Loucy (cell line): ENCODE measurements around the gene MRNIP.

Experiments
- H2AFZ ChIP-seq: fragments of 200-600 bp; sonication (generic); 2 replicates; pipeline ENCODE4 v1.6.0; 2016; ENCODE audit warnings: antibody characterized with exemption, mild to moderate bottlenecking, low read length, moderate library complexity
- H3F3A ChIP-seq: fragments of 200-600 bp; 2 replicates; pipeline ENCODE4 v1.6.0; 2016; ENCODE audit warnings: antibody characterized with exemption, low read depth, mild to moderate bottlenecking
- H3K27me3 ChIP-seq: fragments of 200-600 bp; sonication (generic); 2 replicates; pipeline ENCODE4 v1.6.1; 2014; ENCODE audit warnings: low read length, mild to moderate bottlenecking; ENCODE audit not compliant: insufficient read depth, poor library complexity, severe bottlenecking
- H3K36me3 ChIP-seq: fragments of 200-600 bp; sonication (generic); 2 replicates; pipeline ENCODE4 v1.6.1; 2016; ENCODE audit warnings: low read length; ENCODE audit not compliant: insufficient read depth
- H3K4me1 ChIP-seq: fragments of 200-600 bp; sonication (generic); 2 replicates; pipeline ENCODE4 v1.5.1; 2014; ENCODE audit warnings: low read length, mild to moderate bottlenecking; ENCODE audit not compliant: insufficient read depth, poor library complexity, severe bottlenecking
- H3K4me2 ChIP-seq: fragments of 200-600 bp; sonication (generic); 2 replicates; pipeline ENCODE4 v1.6.0; 2014; ENCODE audit warnings: antibody characterized with exemption, low read length, low read depth, mild to moderate bottlenecking; ENCODE audit not compliant: poor library complexity, severe bottlenecking
- H3K4me3 ChIP-seq: fragments of 200-600 bp; sonication (generic); 2 replicates; pipeline ENCODE4 v1.5.1; 2014; ENCODE audit warnings: low read length, mild to moderate bottlenecking, mixed read lengths; ENCODE audit not compliant: poor library complexity, severe bottlenecking
- H3K79me2 ChIP-seq: fragments of 200-600 bp; sonication (generic); 2 replicates; pipeline ENCODE4 v1.6.1; 2014; ENCODE audit warnings: low read length; ENCODE audit not compliant: insufficient read depth
- H3K9ac ChIP-seq: fragments of 200-600 bp; sonication (generic); 2 replicates; pipeline ENCODE4 v1.6.0; 2014; ENCODE audit warnings: mild to moderate bottlenecking, low read depth, low read length, moderate library complexity; ENCODE audit not compliant: poor library complexity, severe bottlenecking
- H3K9me2 ChIP-seq: fragments of 200-600 bp; sonication (generic); replicated peaks from 2 replicates; pipeline ENCODE4 v1.6.1; 2016; ENCODE audit warnings: low read depth, low read length, mixed read lengths
- H3K9me3 ChIP-seq: fragments of 200-600 bp; sonication (generic); 2 replicates; pipeline ENCODE4 v1.6.1; 2014; ENCODE audit warnings: mild to moderate bottlenecking, antibody characterized with exemption, low read length, low read depth; ENCODE audit not compliant: insufficient read depth
- H4K20me1 ChIP-seq: fragments of 200-600 bp; sonication (generic); 2 replicates; pipeline ENCODE4 v1.6.0; 2014; ENCODE audit warnings: antibody characterized with exemption, low read length, mild to moderate bottlenecking; ENCODE audit not compliant: insufficient read depth, poor library complexity, severe bottlenecking
- CTCF ChIP-seq: fragments of 200-600 bp; sonication (generic); conservative IDR thresholded peaks from 2 replicates; pipeline ENCODE4 v1.5.1; 2014; ENCODE audit warnings: mild to moderate bottlenecking, antibody characterized with exemption, low read length
- EZH2phosphoT487 ChIP-seq: fragments of 200-600 bp; IDR thresholded peaks from 2 replicates; pipeline ENCODE4 v1.6.1; 2018; ENCODE audit warnings: antibody characterized with exemption, mild to moderate bottlenecking, moderate library complexity, borderline replicate concordance

Gene MRNIP

DNA sequence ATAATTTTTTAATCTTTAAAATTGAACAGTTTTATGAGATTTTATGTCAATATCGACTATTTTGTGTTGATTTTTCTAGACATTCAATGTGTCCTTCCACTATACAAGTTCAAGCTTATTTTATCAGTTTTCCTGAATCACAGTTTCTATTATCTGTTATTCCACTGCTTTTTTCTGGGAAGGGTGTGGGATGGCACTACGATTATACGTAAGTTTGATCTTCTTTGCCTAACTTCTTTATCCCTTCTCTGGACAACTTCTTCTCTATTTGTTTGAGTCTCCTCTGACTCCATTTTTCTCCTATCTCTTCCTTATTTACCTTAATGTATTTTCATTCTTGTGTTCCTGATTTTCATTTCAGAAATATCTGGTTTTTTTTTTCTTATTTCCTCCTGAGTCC lies 24.5 kb upstream of the MRNIP start:
- no peaks in the 10 kb centered on the region for H3K79me2 ChIP-seq
- no peak for TF ChIP-seq CTCF
- no peak for TF ChIP-seq EZH2phosphoT487
- no peak overlapping the region for H3K4me3 ChIP-seq
- H3K9me2 ChIP-seq, result no peaks in the 10 kb centered on the region
- no peak overlapping the region for H3K4me2 ChIP-seq
- H4K20me1 ChIP-seq, result no peaks in the 10 kb centered on the region
- no peaks in the 10 kb centered on the region for H3F3A ChIP-seq
- H3K9ac ChIP-seq, result no peak overlapping the region
- no peaks in the 10 kb centered on the region for H3K27me3 ChIP-seq
- H3K9me3 ChIP-seq, result no peaks in the 10 kb centered on the region
- H3K4me1 ChIP-seq, result no peaks in the 10 kb centered on the region
- H3K36me3 ChIP-seq, result peaks cover 13% of the 10 kb centered on the region; the same call in 1 of the 2 replicates
- no peak overlapping the region for H2AFZ ChIP-seq

DNA sequence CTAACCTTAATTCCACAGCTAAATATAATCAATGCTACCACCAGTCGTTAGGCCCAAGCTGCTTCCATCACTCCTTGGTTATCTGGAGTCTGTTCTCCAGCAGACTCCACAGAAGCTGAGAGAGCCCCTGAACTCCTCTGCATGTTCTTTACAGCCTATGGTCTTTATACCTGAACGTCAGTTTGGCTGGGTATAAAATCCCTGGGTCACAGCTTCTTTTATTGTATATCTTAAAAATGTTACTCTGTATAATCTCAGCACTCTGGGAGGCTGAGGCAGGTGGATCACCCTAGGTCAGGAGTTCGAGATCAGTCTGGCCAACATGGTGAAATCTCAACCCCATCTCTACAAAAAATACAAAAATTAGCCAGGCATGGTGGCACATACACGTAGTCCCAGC lies 23.7 kb upstream of the MRNIP start:
- Histone ChIP-seq H3K9me2 (no peaks in the 10 kb centered on the region), H3K9ac (no peak overlapping the region), H3K9me3 (no peaks in the 10 kb centered on the region), H3K79me2 (no peaks in the 10 kb centered on the region), H3K36me3 (peaks cover 13% of the 10 kb centered on the region; the same call in 1 of the 2 replicates), H3K4me2 (no peak overlapping the region), H3K4me1 (no peaks in the 10 kb centered on the region), H3K27me3 (no peaks in the 10 kb centered on the region), H4K20me1 (no peaks in the 10 kb centered on the region), H3F3A (no peaks in the 10 kb centered on the region), H2AFZ (no peak overlapping the region), H3K4me3 (no peak overlapping the region)
- TF ChIP-seq CTCF (no peak), EZH2phosphoT487 (no peak)

DNA sequence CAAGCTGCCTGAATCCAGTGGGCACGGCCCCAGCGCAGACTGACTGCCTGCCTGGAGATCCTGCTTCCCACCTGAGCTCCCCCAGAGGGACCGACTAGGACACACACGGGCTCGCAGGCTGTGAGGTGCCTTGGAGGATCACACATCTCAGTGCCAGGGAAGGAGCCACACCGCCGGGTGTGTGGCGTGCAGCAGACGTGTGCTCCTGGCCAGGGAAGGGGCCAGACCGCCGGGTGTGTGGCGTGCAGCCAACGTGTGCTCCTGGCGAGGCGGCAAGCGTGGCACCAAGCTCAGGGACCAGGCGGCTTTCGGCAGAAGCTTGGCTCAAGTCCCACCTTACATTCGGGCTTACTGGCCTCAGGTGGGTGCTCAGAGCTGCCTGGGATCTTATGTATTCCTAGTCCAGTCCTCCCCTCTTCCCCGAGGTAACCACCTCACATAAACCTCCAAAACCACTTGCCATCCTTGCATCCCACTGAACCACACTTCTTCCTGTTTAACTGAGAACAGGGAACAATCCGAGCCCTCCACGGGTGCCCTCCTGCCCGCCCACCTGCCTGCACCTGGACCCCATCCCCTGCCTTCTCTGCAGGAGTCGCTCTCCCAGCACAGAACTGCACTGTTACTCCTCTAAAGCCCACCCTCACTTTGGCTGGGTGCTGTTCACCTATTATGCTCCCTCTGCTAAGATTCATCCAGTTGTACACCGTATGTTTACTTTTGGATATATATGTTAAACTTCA lies 22.4 kb upstream of the MRNIP start:
- no peaks in the 10 kb centered on the region for H3F3A ChIP-seq
- TF ChIP-seq CTCF, result no peak
- no peak for TF ChIP-seq EZH2phosphoT487

More for the DNA sequence above, 22.4 kb upstream of the MRNIP start:
- Histone ChIP-seq H3K36me3 (peaks cover 13% of the 10 kb centered on the region; the same call in 1 of the 2 replicates), H3K9me2 (no peaks in the 10 kb centered on the region), H3K79me2 (no peaks in the 10 kb centered on the region), H4K20me1 (no peaks in the 10 kb centered on the region), H2AFZ (no peak overlapping the region), H3K9me3 (no peaks in the 10 kb centered on the region), H3K9ac (no peak overlapping the region), H3K4me3 (no peak overlapping the region), H3K4me2 (no peak overlapping the region), H3K27me3 (no peaks in the 10 kb centered on the region), H3K4me1 (no peaks in the 10 kb centered on the region)
